ENCODE measurements around the gene PRDM16. TPM values are rescaled to one million over a fixed set of nuclear protein-coding genes. Genes with fewer than 3 reads are reported as not detected.

Gene PRDM16
- total RNA-seq, 4 donors from 2014 or later: 0.08 to 0.19 (median 0.12) TPM

DNA sequence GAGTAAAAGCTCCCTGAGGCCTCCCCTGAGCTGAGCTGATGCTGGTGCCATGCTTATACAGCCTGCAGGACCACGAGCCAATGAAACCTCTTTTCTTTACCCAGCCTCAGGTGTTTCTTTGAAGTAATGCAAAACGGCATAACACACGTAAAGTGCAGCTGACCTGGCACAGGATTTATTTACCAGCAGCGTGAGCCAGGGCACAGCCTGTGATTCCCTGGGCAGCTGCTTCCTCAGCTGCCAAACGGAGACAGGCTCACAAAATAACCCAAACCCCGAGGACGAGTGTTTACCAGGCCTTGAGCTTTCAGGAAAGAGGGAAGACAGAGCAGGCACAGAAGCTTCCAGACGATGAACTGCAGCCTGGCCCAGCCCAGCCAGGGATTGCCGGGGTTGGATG is 264.9 kb downstream of the PRDM16 start:
- Histone ChIP-seq H3K27me3 (peaks cover 0 to 68% (median 0%) of the 10 kb centered on the region in 4 donors), H3K4me1 (no peaks in the 10 kb centered on the region), H3K4me3 (no peak overlapping the region), H3K36me3 (no peaks in the 10 kb centered on the region), H3K9me3 (no peaks in the 10 kb centered on the region), H3K27ac (no peak overlapping the region)
- intact Hi-C loops (cut with DNase I): no loop called here
- TF ChIP-seq, protein P1, sequence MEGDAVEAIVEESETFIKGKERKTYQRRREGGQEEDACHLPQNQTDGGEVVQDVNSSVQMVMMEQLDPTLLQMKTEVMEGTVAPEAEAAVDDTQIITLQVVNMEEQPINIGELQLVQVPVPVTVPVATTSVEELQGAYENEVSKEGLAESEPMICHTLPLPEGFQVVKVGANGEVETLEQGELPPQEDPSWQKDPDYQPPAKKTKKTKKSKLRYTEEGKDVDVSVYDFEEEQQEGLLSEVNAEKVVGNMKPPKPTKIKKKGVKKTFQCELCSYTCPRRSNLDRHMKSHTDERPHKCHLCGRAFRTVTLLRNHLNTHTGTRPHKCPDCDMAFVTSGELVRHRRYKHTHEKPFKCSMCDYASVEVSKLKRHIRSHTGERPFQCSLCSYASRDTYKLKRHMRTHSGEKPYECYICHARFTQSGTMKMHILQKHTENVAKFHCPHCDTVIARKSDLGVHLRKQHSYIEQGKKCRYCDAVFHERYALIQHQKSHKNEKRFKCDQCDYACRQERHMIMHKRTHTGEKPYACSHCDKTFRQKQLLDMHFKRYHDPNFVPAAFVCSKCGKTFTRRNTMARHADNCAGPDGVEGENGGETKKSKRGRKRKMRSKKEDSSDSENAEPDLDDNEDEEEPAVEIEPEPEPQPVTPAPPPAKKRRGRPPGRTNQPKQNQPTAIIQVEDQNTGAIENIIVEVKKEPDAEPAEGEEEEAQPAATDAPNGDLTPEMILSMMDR (IDR thresholded peaks at IDR 0.05): no peak
- TF ChIP-seq POLR2A (IDR thresholded peaks at IDR 0.05): no peak
- no peak for DNase-seq
- 19 to 37% methylated on average over 5 to 7 of the region's 9 CpGs for WGBS, 2 donors

DNA sequence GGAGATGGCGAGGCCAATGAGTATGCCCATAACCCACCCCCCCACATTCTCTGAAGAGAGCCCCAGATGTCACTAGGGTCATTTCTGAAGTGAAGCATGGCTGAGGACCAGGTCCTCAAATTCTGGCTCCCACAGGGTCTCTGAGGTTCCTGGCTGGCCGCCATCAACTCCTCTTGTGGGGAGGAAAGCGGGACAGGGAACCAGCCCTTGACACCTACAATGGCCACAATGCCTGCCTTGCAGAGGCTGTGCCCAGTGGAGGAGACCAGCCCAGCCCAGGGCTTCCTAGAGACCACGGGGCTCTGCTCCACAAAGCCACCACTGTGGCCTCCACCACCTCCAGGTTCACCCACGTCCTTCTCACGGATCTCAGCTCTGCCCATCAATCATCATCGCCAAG is 265.4 kb downstream of the PRDM16 start:
- whole genome bisulfite sequencing, 2 donors: 50 to 65% methylated on average over 4 to 5 of the region's 7 CpGs
- H3K27me3 ChIP-seq: peaks cover 0 to 68% (median 0%) of the 10 kb centered on the region in 4 donors
- H3K9me3 ChIP-seq: no peaks in the 10 kb centered on the region
- TF ChIP-seq POLR2A (IDR thresholded peaks at IDR 0.05): no peak
- TF ChIP-seq, protein P1 (IDR thresholded peaks at IDR 0.05): no peak
- H3K4me1 ChIP-seq: no peaks in the 10 kb centered on the region
- intact Hi-C loops (cut with DNase I): no loop called here
- no peak for DNase-seq
- no peak overlapping the region for H3K4me3 ChIP-seq
- no peaks in the 10 kb centered on the region for H3K36me3 ChIP-seq
- H3K27ac ChIP-seq: no peak overlapping the region

DNA sequence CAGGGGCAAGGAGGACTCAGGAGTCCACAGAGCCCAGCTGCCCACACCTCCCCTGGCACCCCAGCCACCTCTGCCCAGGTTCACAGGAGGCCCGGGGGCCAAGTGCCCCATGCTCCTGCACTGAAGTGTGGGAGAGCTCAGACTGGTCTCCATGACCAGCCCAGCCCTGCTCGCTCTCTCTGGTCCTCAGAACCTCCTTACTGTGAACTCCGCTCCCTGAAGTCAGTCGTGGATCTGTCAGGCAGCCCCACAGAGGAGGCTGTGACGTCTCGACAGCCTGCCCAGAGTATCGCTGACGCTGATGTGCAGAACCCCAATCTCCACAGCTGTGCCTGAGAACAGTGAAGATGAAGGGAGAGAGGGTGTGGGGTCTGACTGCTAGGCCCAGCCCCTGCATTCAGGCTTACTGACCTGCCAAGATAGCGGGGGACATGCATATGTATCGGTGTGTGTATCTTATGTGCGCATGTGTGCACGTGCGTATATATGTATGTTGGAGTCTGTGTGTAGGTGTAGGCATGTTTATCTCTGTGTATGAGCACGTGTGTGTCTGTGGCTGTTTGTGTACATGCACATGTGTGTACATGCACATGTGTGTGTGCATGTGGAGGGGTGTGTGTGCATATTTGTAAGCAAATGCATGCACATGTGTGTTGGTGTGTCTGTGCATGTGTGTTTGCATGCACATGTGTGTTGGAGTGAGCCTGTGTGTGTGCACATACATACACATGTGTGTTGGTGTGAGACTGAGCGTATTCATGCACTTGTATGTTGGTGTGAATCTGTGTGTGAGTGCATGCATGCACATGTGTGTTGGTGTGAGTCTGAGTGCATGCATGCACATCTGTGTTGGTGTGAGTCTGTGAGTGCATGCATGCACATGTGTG is 267.0 kb downstream of the PRDM16 start:
- WGBS, 2 donors: 82 to 92% methylated on average over 7 to 13 of the region's 15 CpGs
- Histone ChIP-seq H3K36me3 (no peaks in the 10 kb centered on the region), H3K4me3 (no peak overlapping the region), H3K27me3 (peaks cover 0 to 78% (median 0%) of the 10 kb centered on the region in 4 donors), H3K4me1 (no peaks in the 10 kb centered on the region), H3K27ac (no peak overlapping the region), H3K9me3 (no peaks in the 10 kb centered on the region)
- TF ChIP-seq, protein P1 (IDR thresholded peaks at IDR 0.05): no peak
- TF ChIP-seq POLR2A (IDR thresholded peaks at IDR 0.05): no peak
- no peak for DNase-seq
- intact Hi-C loops (cut with DNase I): no loop called here

DNA sequence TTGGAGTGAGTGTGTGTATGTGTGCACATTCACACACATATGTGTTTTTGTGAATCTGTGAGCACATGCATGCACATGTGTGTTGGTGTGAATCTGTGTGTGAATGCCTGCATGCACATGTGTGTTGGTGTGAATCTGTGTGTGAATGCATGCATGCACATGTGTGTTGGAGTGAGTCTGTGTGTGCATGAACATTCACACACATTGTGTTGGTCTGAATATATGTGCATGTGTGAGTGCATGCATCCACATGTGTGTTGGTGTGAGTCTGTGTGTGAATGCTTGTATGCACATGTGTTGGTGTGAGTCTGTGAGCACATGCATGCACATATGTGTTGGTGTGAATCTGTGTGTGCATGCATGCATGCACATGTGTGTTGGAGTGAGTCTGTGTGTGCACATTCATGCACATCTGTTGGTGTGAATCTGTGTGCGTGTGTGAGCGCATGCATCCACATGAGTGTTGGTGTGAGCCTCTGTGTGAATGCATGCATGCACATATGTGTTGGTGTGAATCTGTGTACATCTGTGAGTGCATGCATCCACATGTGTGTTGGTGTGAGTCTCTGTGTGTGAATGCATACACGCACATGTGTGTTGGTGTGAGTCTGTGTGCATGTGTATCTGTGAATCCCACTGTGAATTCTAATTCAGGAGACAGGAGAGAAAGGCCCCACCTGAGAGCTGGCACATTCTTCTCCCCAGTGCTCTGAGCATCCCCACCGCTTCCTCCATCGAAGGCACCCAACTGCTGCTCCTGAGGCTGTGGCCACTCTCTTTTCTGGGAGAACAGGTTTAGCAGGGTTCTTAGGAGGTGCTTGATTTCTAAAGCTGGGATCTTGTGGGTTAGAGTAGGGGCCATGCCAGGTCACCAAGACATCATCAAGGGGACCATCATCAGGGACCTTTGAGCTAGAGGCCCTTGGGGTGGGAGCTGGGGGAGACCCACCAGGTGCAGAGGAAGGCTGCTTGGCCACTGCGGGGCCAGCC is 267.9 kb downstream of the PRDM16 start:
- Histone ChIP-seq H3K27ac (no peak overlapping the region), H3K4me3 (no peak overlapping the region), H3K4me1 (no peaks in the 10 kb centered on the region), H3K27me3 (peaks cover 0 to 76% (median 0%) of the 10 kb centered on the region in 4 donors), H3K36me3 (no peaks in the 10 kb centered on the region), H3K9me3 (no peaks in the 10 kb centered on the region)
- WGBS, 2 donors: 72 to 76% methylated on average over 5 of the region's 6 CpGs
- TF ChIP-seq POLR2A (IDR thresholded peaks at IDR 0.05): no peak
- TF ChIP-seq, protein P1 (IDR thresholded peaks at IDR 0.05): no peak
- no peak for DNase-seq
- intact Hi-C loops (cut with DNase I): no loop called here
